T follicular helper cell (primary cell): ENCODE data around the gene DPEP2NB.
"Not testable (repeated sequence)": the region's sequence is repeated elsewhere in the genome, so short reads cannot be mapped to it uniquely, and the experiment has no call there.

ENCODE experiments used
- DNase-seq: peaks from one replicate; pipeline ENCODE4 v3.0.0-alpha.2; 2020; ENCODE audit warnings: low read depth
- total RNA-seq, 2 experiments: gene quantifications; one replicate each; lab custom pipeline; 2026; lab: John Stamatoyannopoulos, UW

The DPEP2NB gene
- total RNA-seq, result 0 reads per million in 2 experiments

- DNase-seq, result no peak
These were observed at the start of gene DPEP2NB for GRCh38 chr16:68015681-68016080. Gene DPEP2NB (minus strand): TSS chr16:68015911. CDS start chr16:68015770, 141 bp downstream.

- DNase-seq, result peak; percentile 55
These were observed 49.2 kb upstream of the DPEP2NB start for GRCh38 chr16:68064791-68065365.

- no peak for DNase-seq
These were observed 47.2 kb upstream of the DPEP2NB start for GRCh38 chr16:68062910-68063393.

- DNase-seq, result no peak
These were observed 45.7 kb upstream of the DPEP2NB start for GRCh38 chr16:68061396-68061795.

GRCh38 chr16:68059804-68060203 lies 44.1 kb upstream of the DPEP2NB start:
- no peak for DNase-seq

GRCh38 chr16:68055395-68055794 lies 39.7 kb upstream of the DPEP2NB start:
- DNase-seq, result no peak

- DNase-seq, result no peak
These were observed 33.7 kb upstream of the DPEP2NB start for GRCh38 chr16:68049449-68049848.

- DNase-seq, result no peak
These were observed 32.3 kb upstream of the DPEP2NB start for GRCh38 chr16:68047987-68048386.

- no peak for DNase-seq
These were observed 30.4 kb upstream of the DPEP2NB start for GRCh38 chr16:68046106-68046505.

- DNase-seq, result no peak
These were observed 26.1 kb upstream of the DPEP2NB start for GRCh38 chr16:68041783-68042182.

GRCh38 chr16:68040506-68041288 lies 25.0 kb upstream of the DPEP2NB start:
- DNase-seq, result peak; percentile 82

- no peak for DNase-seq
These were observed 22.3 kb upstream of the DPEP2NB start for GRCh38 chr16:68037841-68038597.

- no peak for DNase-seq
These were observed 19.5 kb upstream of the DPEP2NB start for GRCh38 chr16:68035227-68035626.

- no peak for DNase-seq
These were observed 17.4 kb upstream of the DPEP2NB start for GRCh38 chr16:68033101-68033500.

GRCh38 chr16:68031951-68032350 lies 16.2 kb upstream of the DPEP2NB start:
- DNase-seq, result no peak

GRCh38 chr16:68030108-68030507 lies 14.4 kb upstream of the DPEP2NB start:
- not testable (repeated sequence) for DNase-seq

GRCh38 chr16:68028996-68029395 lies 13.3 kb upstream of the DPEP2NB start:
- DNase-seq, result no peak

GRCh38 chr16:68022728-68023537 lies 7.2 kb upstream of the DPEP2NB start, which contains the start of the genes DDX28 and DUS2:
Gene DDX28 (minus strand): TSS chr16:68023232. CDS start chr16:68023202, 30 bp downstream.
Gene DUS2 (plus strand): TSS chr16:68023284. CDS start chr16:68038024, 14,740 bp downstream.
- DNase-seq, result peak; percentile 90

GRCh38 chr16:68022278-68022727 lies 6.6 kb upstream of the DPEP2NB start:
- DNase-seq, result no peak

GRCh38 chr16:68021490-68021889 lies 5.8 kb upstream of the DPEP2NB start:
- DNase-seq, result no peak

GRCh38 chr16:68019167-68019680 lies 3.5 kb upstream of the DPEP2NB start:
- no peak for DNase-seq
